GM18511 (cell line): ENCODE data around the gene SRGAP1.
"Not testable (repeated sequence)": the region's sequence is repeated elsewhere in the genome, so short reads cannot be mapped to it uniquely, and the experiment has no call there.

Experiments used
- ATAC-seq: cut with Tn5 transposase; IDR thresholded peaks from one replicate; pipeline ENCODE4 v1.9.1; 2021; ENCODE audit warnings: mild to moderate bottlenecking, moderate library complexity; ENCODE audit not compliant: unreplicated experiment

Gene SRGAP1

GRCh38 chr12:63865448-63865847, 20.9 kb downstream of the SRGAP1 start:
- no peak for ATAC-seq

GRCh38 chr12:63867053-63867452, 22.6 kb downstream of the SRGAP1 start:
- ATAC-seq, result no peak

GRCh38 chr12:63869656-63870055, 25.2 kb downstream of the SRGAP1 start:
- no peak for ATAC-seq

- ATAC-seq, result no peak
These were observed 26.3 kb downstream of the SRGAP1 start for GRCh38 chr12:63870838-63871237.

- ATAC-seq, result no peak
These were observed 30.5 kb downstream of the SRGAP1 start for GRCh38 chr12:63874897-63875480.

- no peak for ATAC-seq
These were observed 31.2 kb downstream of the SRGAP1 start for GRCh38 chr12:63875703-63876102.

- ATAC-seq, result no peak
These were observed 32.5 kb downstream of the SRGAP1 start for GRCh38 chr12:63876980-63877379.

- ATAC-seq, result no peak
These were observed 33.2 kb downstream of the SRGAP1 start for GRCh38 chr12:63877693-63878092.

- not testable (repeated sequence) for ATAC-seq
These were observed 35.7 kb downstream of the SRGAP1 start for GRCh38 chr12:63880235-63880634.

GRCh38 chr12:63880742-63881263, 36.3 kb downstream of the SRGAP1 start:
- no peak for ATAC-seq

- ATAC-seq, result no peak
These were observed 38.3 kb downstream of the SRGAP1 start for GRCh38 chr12:63882844-63883243.

GRCh38 chr12:63885401-63885800, 40.9 kb downstream of the SRGAP1 start:
- ATAC-seq, result no peak

GRCh38 chr12:63888908-63889635, 44.6 kb downstream of the SRGAP1 start:
- ATAC-seq, result no peak

- ATAC-seq, result no peak
These were observed 45.4 kb downstream of the SRGAP1 start for GRCh38 chr12:63889721-63890509.

GRCh38 chr12:63893170-63893569, 48.7 kb downstream of the SRGAP1 start:
- ATAC-seq, result no peak

- ATAC-seq, result no peak
These were observed 49.6 kb downstream of the SRGAP1 start for GRCh38 chr12:63894132-63894531.

GRCh38 chr12:63895841-63896240, 51.3 kb downstream of the SRGAP1 start:
- ATAC-seq, result no peak

- ATAC-seq, result no peak
These were observed 53.4 kb downstream of the SRGAP1 start for GRCh38 chr12:63897931-63898330.

GRCh38 chr12:63898764-63899337, 54.4 kb downstream of the SRGAP1 start:
- no peak for ATAC-seq

GRCh38 chr12:63899396-63899795, 54.9 kb downstream of the SRGAP1 start:
- no peak for ATAC-seq
